Liver (tissue), 3 donors: Measurements from ENCODE around the gene SELENOK.

Source experiments
- ATF3 ChIP-seq: IDR thresholded peaks from 2 replicates; pipeline ENCODE4 v1.6.1; 2016; ENCODE audit warnings: antibody characterized with exemption
- CTCF ChIP-seq: fragments of 150-350 bp; IDR thresholded peaks from 2 replicates; pipeline ENCODE4 v1.5.1; 2017; ENCODE audit warnings: improper control_type of control experiment, low read depth, low read length; ENCODE audit not compliant: missing input control
- EGR1 ChIP-seq, 2 donors: IDR thresholded peaks; 2 replicates each; pipeline ENCODE4 v1.6.1; 2016 to 2018; ENCODE audit warnings: antibody characterized with exemption in 2 of 2, low read depth in 2 of 2
- JUND ChIP-seq, 2 donors: IDR thresholded peaks; 2 replicates each; pipeline ENCODE4 v1.6.1; 2016; ENCODE audit warnings: antibody characterized with exemption in 2 of 2
- MAX ChIP-seq: IDR thresholded peaks from 2 replicates; pipeline ENCODE4 v1.6.1; 2016; ENCODE audit warnings: antibody characterized with exemption
- RAD21 ChIP-seq, 2 donors: IDR thresholded peaks; 2 replicates each; pipeline ENCODE4 v1.6.1; 2016; ENCODE audit warnings: antibody characterized with exemption in 2 of 2, mild to moderate bottlenecking in 2 of 2
- REST ChIP-seq: IDR thresholded peaks from 2 replicates; pipeline ENCODE4 v1.6.1; 2016; ENCODE audit warnings: antibody characterized with exemption, mild to moderate bottlenecking
- RXRA ChIP-seq, 2 donors: IDR thresholded peaks; 2 replicates each; pipeline ENCODE4 v1.6.1; 2017 to 2018; ENCODE audit warnings: antibody characterized with exemption in 2 of 2, mild to moderate bottlenecking in 1 of 2
- TAF1 ChIP-seq: conservative IDR thresholded peaks from 2 replicates; pipeline ENCODE4 v1.6.1; 2016; ENCODE audit warnings: antibody characterized with exemption, mild to moderate bottlenecking
- YY1 ChIP-seq: IDR thresholded peaks from 2 replicates; pipeline ENCODE4 v1.6.1; 2016; ENCODE audit warnings: antibody characterized with exemption, mild to moderate bottlenecking
- donor health status: healthy.
- donor health status: healthy.

- no peak for TF ChIP-seq CTCF
- peak; percentile 45 to 67 for TF ChIP-seq RXRA (IDR thresholded peaks at IDR 0.05)
- TF ChIP-seq REST, result no peak
- TF ChIP-seq ATF3, result no peak
- peak; percentile 19 for TF ChIP-seq MAX
- peak in 1 of 2 donors; percentile 51 for TF ChIP-seq EGR1 (IDR thresholded peaks at IDR 0.05; ENCODE audit: low read depth in 2 of 2)
- peak; percentile 36 for TF ChIP-seq YY1
- TF ChIP-seq JUND (IDR thresholded peaks at IDR 0.05), result no peak
- TF ChIP-seq TAF1, result no peak
- peak in 1 of 2 donors; percentile 14 for TF ChIP-seq RAD21 (IDR thresholded peaks at IDR 0.05)
Observed at GRCh38 chr3:53859178-53859577, 32.5 kb downstream of the SELENOK start.
